Activated CD4-positive, alpha-beta T cell treated with anti-CD3 and anti-CD28 coated beads, Interleukin-2, amount 10 ng/mL, durations not matched to agents 7 days and 5 days (primary cell): ENCODE results near the gene SPTBN2. TPM values are rescaled to one million over a fixed set of nuclear protein-coding genes. Genes with fewer than 3 reads are reported as not detected.

ENCODE experiments used
- CTCF ChIA-PET: fragments of 350-600 bp; sonication (Branson Sonifier 250); formaldehyde crosslinking; loops from one replicate; lab custom pipeline; 2021; ENCODE audit warnings: antibody characterized with exemption; lab: Charles Lee
- POLR2A ChIA-PET: fragments of 350-600 bp; sonication (Branson Sonifier 250); formaldehyde crosslinking; loops from one replicate; lab custom pipeline; 2021; ENCODE audit warnings: antibody characterized with exemption; lab: Charles Lee
- DNase-seq: peaks from one replicate; pipeline ENCODE4 v3.0.0-alpha.2; 2020
- H3K27ac Mint-ChIP-seq: one replicate; pipeline ENCODE4 v1.8.0; 2021; ENCODE audit warnings: mild to moderate bottlenecking, moderate library complexity, mixed read lengths
- H3K27me3 Mint-ChIP-seq: one replicate; pipeline ENCODE4 v1.8.0; 2021; ENCODE audit warnings: mixed read lengths
- H3K36me3 Mint-ChIP-seq: one replicate; pipeline ENCODE4 v1.8.0; 2021; ENCODE audit warnings: low read depth, mixed read lengths
- H3K4me1 Mint-ChIP-seq: one replicate; pipeline ENCODE4 v1.8.0; 2021; ENCODE audit warnings: mixed read lengths
- H3K4me3 Mint-ChIP-seq: one replicate; pipeline ENCODE4 v1.8.0; 2021; ENCODE audit warnings: mild to moderate bottlenecking, moderate library complexity, mixed read lengths
- H3K9me3 Mint-ChIP-seq: one replicate; pipeline ENCODE4 v1.8.0; 2021; ENCODE audit warnings: mixed read lengths
- total RNA-seq, 2 experiments: library from RNA; stranded (reverse); gene quantifications; one replicate each; pipeline ENCODE4 v1.2.3, GENCODE V29; 2021

Gene SPTBN2
- total RNA-seq, 2 experiments from 2014 or later = 0.25 to 0.35 TPM

DNA sequence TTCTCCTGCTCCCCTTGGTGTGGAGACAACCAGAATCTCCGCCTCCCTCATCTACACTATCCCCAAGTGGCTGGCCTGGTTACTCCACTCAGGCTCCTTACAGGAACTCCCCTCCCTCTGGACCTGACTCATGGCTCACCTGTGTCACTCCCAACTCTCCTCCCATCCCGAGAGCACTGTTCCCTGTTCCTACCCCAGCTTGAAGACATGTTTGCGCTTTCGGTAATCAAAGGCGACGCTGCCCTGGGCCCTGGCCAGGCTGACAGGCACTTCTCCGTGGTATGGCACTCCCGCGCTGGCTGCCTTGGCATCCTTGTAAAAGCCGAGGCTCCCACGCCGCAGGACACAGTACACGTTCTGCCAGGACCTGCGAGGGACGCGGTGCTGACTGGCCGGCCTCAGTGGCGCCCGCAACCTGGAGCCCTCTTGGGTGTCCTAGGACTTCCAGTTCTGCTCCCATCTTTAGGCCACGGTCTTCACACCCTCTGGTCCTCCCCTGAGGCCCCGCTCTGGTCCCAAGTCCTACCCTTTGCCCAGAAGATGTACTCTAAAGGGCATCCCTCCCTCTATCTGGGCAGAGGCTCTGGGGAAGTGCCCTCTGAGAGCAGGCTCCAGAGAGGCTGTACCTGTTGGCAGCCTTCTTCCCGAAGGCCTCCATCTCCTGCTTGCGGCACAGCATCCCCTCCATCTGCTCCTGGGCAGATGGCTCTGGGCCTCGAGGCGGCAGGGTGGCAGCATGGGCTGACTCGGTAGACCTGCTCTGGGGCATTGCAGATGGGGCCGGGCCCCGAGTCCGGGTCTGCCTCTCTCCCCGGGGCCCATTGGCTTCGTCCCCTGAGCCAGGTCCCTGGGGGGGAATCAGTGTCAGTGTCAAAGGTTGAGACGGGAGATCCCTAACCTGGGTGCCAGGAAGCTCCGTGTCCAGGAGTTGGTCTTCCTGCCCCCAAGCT, 41.9 kb downstream of the SPTBN2 start:
- ChIA-PET POLR2A (no interaction called here), CTCF (interaction anchor here (0.6 to 1.5 kb wide), 4 partner anchors 9 to 248 kb away, joined by 3 to 5 read pairs (median 3); partner anchors contain the start of genes MRPL11 and RBM4B)
- Mint-ChIP-seq H3K4me3 (no peak overlapping the region), H3K36me3 (no peaks in the 10 kb centered on the region), H3K9me3 (no peaks in the 10 kb centered on the region), H3K27ac (no peak overlapping the region), H3K4me1 (no peaks in the 10 kb centered on the region), H3K27me3 (no peaks in the 10 kb centered on the region)
- DNase-seq = no peak

DNA sequence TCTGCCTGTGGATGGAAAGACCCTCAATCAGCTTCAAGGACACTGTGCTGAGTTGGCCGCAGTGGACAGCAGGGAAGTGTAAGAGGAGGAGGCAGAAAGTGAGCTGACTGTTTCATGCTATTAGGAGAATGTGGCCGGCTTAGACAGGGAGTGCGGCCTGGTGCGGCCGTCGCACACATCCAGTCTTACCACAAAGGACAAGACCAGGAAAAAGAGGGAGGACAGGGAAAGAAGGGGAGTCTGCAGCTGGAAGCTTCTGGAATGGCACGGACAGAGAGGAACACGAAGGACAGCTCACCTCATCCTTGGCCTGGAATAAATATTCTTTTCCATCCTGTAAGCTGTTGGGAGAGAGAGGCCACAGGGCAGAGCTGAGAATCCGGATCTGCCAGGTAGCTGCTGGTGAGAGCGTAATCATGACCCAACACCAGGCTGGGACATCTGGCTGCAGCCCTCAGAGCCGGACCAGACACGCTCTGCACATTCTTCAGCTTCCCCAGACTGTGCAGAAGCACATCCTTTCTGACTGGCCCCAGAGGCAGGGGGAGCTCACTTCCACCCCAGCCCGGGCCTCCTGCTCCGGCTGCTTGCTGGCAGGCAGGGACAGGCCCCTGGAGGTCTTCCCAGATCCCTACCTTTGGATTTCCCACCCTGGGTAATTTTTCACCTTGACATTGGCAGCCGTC, 42.8 kb downstream of the SPTBN2 start:
- no peak overlapping the region for H3K4me3 Mint-ChIP-seq
- no peaks in the 10 kb centered on the region for H3K27me3 Mint-ChIP-seq
- DNase-seq = no peak
- H3K36me3 Mint-ChIP-seq = no peaks in the 10 kb centered on the region
- ChIA-PET POLR2A (interaction anchor here (0.5 to 0.6 kb wide), 2 partner anchors 47 to 118 kb away, joined by 3 read pairs; no protein-coding TSS in a partner anchor), CTCF (interaction anchor here (0.6 to 1.5 kb wide), 4 partner anchors 8 to 247 kb away, joined by 3 to 5 read pairs (median 3); partner anchors contain the start of genes MRPL11 and RBM4B)
- no peaks in the 10 kb centered on the region for H3K9me3 Mint-ChIP-seq
- H3K27ac Mint-ChIP-seq = no peak overlapping the region
- H3K4me1 Mint-ChIP-seq = no peaks in the 10 kb centered on the region

DNA sequence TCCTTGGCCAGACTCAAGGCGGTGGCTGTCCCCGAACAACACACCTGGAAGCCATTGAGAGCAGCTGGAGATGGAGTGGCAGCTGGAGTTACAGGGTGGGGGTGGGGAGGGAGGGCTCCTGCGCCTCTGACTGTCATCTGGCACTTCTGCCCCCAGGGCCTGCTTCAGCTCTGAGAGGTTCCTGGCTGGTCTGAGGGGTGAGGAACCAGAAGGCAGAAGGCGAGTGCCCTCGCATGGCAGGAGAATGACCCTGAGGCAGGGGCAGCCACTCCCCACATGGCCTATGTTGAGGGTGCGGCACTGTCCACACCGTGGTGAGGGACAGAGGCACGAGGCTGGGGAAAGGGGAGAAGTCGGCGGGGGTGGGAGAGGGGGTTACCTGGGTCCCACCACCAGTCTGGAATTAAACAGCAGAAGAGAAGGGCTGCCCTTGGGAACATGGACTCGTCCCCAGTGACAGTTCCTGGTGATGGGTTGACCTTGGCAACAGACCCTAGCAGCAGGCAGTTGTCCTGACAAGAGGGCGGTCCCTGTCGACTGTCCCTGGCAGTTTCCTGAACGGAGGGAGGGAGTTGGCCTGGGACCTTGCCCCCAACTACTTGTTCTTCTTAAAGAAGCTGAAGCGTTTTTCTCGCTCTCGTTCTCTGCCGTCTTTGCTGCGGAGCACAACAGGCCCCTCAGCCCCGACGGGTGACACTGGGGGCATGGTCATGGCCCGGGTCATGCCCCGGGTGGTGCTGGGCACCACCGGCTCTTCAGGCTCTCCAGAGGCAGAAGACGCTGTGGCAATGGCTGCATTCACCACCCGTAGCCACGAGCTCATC, 43.5 kb downstream of the SPTBN2 start:
- DNase-seq = no peak
- H3K27ac Mint-ChIP-seq = no peak overlapping the region
- H3K4me1 Mint-ChIP-seq = no peaks in the 10 kb centered on the region
- H3K36me3 Mint-ChIP-seq = no peaks in the 10 kb centered on the region
- no peaks in the 10 kb centered on the region for H3K27me3 Mint-ChIP-seq
- H3K9me3 Mint-ChIP-seq = no peaks in the 10 kb centered on the region
- CTCF ChIA-PET = interaction anchor here (0.6 to 1.5 kb wide), 5 partner anchors 68 to 297 kb away, joined by 3 read pairs; partner anchors contain the start of gene MRPL11
- POLR2A ChIA-PET = interaction anchor here (0.6 kb wide), 1 partner anchor 118 kb away, joined by 3 read pairs; no protein-coding TSS in a partner anchor
- no peak overlapping the region for H3K4me3 Mint-ChIP-seq

DNA sequence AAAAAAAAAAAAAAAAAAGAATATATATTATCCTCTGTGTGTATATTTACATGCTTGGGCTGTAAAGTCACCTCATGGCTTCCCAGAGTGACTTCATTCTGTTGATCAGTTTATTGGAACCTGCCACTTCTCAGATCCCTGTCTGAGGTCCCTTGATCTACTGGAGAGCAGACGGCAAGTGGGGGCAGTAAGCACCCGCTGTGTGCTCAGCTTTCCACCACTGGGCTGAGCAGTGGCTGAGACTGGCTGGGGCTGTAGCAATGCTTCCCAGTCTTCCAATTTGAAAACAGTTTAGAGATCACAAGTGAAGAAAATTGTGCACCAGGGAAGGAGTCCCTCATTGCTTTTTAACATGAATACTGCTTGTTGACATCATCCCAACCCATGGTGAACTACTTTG, 44.4 kb downstream of the SPTBN2 start:
- no peak for DNase-seq
- POLR2A ChIA-PET = no interaction called here
- Mint-ChIP-seq H3K36me3 (no peaks in the 10 kb centered on the region), H3K27ac (no peak overlapping the region), H3K27me3 (no peaks in the 10 kb centered on the region), H3K4me3 (no peak overlapping the region), H3K9me3 (no peaks in the 10 kb centered on the region), H3K4me1 (no peaks in the 10 kb centered on the region)
- CTCF ChIA-PET = interaction anchor here (0.6 to 1.2 kb wide), 3 partner anchors 115 to 1673 kb away, joined by 3 read pairs; no protein-coding TSS in a partner anchor

DNA sequence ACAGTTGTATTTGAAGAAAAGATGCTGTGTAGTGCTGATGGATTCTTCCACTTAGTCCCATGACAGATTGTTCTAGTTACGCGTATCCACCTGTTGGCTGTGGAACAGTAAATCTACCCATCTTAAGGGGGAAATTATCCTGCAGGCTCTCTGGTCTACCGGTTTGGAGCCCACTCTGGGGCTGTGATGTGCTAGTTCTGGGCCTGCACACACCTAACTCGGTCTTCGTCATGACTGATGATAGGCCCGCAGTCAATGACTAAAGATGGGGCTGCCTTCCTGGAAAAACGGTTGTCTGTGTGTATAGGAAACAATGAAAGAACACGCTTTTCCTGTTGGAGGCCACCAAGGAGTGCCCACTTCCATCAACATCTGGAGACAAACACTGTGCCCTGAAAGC, 45.1 kb downstream of the SPTBN2 start:
- CTCF ChIA-PET = no interaction called here
- no peak for DNase-seq
- no peaks in the 10 kb centered on the region for H3K36me3 Mint-ChIP-seq
- H3K4me1 Mint-ChIP-seq = no peaks in the 10 kb centered on the region
- H3K4me3 Mint-ChIP-seq = no peak overlapping the region
- H3K9me3 Mint-ChIP-seq = no peaks in the 10 kb centered on the region
- no peak overlapping the region for H3K27ac Mint-ChIP-seq
- POLR2A ChIA-PET = no interaction called here
- H3K27me3 Mint-ChIP-seq = no peaks in the 10 kb centered on the region

DNA sequence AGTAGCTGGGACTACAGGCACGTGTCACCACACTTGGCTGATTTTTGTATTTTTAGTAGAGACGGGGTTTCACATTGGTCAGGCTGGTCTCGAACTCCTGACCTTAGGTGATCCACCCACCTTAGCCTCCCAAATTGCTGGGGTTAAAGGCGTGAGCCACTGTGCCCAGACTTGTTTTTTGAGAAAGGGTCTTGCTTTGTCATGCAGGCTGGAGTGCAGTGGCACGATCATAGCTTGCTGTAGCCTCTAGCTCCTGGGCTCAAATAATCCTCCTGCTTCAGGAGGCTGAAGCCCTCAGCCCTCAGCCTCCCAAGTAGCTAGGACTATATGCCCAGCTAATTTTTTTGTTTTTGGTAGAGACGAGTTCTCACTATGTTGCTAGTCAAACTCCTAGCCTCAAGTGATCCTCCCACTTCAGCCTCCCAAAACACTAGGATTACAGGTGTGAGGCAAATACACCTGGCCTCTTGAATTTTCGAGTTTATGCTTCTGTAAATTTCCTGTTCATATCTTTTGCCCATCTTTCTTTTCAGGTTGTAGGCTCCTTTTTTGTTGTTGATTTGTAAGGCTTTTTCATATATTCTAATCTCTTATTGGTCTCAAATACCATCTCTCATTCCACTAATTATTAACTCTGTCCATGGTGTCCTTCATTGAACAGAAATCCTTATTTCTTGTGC, 47.9 kb downstream of the SPTBN2 start:
- H3K27me3 Mint-ChIP-seq = no peaks in the 10 kb centered on the region
- no peak overlapping the region for H3K4me3 Mint-ChIP-seq
- ChIA-PET POLR2A (no interaction called here), CTCF (interaction anchor here (1.2 to 2.5 kb wide), 2 partner anchors 8 to 9 kb away, joined by 4 to 5 read pairs; no protein-coding TSS in a partner anchor)
- no peaks in the 10 kb centered on the region for H3K9me3 Mint-ChIP-seq
- H3K36me3 Mint-ChIP-seq = peaks cover 10% of the 10 kb centered on the region
- H3K27ac Mint-ChIP-seq = no peak overlapping the region
- H3K4me1 Mint-ChIP-seq = peaks cover 22% of the 10 kb centered on the region
- DNase-seq = no peak

DNA sequence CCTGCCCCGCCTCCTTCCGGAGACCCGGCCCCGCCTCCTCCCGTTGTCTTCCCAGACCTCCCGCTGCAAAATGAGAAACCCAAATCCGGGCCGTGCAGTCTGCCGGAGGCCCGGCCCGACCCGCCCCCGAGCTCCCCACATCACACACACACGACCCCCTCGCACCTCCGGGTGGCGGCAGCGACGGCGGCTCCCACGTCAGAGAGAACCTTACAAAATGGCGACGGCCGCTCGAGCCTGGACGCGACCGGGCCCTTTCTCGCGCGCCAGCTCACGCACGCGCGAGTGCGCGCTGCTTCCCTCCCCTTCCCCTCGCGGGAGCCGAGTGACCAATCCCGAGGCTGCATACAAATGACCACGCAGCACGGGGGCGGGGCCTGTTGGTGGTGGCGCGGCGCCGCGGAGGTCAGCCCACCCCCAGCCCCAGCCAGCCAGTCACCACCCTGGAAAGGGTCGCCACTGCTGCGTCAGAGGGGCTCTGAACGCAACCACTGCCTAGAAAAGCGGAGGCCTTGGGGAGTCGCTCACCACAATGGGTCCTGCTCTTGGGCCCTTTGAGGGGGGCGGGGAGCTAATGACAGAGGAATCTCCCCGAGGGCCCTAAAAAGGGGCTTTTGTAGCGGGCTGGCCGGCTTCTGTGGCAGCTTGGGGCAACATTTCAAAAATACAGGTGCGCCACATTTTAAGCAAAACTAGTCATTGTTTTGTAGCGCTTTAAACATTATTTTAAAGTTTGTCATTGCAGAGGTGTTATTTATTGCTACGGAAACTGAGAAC, 51.2 kb downstream of the SPTBN2 start, which contains the start of gene RBM4B:
TSS of gene RBM4B (minus strand) at position 289 of the 777 bp plus-strand sequence. CDS start 808 bp downstream, outside the sequence.
- CTCF ChIA-PET = interaction anchor here (0.8 to 3.8 kb wide), 48 partner anchors 8 to 309 kb away, joined by 3 to 30 read pairs (median 5); partner anchors contain the start of genes BBS1, CCDC87, CCS and MRPL11

DNA sequence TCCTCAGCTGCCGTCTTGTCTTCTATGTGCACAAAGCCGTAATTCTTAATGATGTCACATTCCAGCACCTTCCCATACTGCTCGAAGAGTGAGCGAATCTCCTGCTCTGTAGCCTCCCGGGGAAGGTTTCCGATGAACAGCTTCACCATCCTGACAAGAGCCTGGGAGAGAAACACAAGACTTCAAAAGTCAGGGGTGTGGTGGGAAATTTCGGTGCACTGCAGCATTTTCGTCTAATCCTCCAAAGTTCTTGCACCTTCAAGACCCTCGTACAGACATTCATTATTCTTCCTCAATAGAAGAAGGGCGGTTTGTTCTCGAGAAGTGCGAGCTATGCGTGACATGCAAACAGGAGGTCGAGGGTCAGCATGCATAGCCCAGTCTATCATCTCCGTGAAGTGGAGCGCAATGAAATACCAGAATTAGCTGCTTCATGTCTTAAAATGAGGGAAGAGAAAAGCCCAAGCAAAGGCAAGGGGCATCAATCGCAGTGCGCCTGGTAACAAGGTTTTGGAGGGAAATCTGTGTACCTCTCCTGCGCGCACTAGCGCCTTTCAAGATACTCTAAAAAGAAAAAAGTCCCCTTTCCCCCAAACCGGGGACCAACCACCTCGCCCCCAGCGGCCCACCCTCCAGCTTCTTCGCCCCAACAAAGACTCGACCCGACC, 52.0 kb downstream of the SPTBN2 start:
- H3K27ac Mint-ChIP-seq = peak overlapping the region; percentile 99
- DNase-seq = no peak
- peaks cover 39% of the 10 kb centered on the region for H3K4me1 Mint-ChIP-seq
- H3K36me3 Mint-ChIP-seq = peaks cover 19% of the 10 kb centered on the region
- no peaks in the 10 kb centered on the region for H3K27me3 Mint-ChIP-seq
- no peaks in the 10 kb centered on the region for H3K9me3 Mint-ChIP-seq
- ChIA-PET CTCF (interaction anchor here (1.1 to 3.8 kb wide), 17 partner anchors 9 to 267 kb away, joined by 3 to 30 read pairs (median 6); partner anchors contain the start of genes MRPL11, RBM4, RCE1 and ZDHHC24), POLR2A (interaction anchor here (0.8 kb wide), 1 partner anchor 177 kb away, joined by 3 read pairs; no protein-coding TSS in a partner anchor)
- peak overlapping the region; percentile 93 for H3K4me3 Mint-ChIP-seq

More for the DNA sequence above, 51.2 kb downstream of the SPTBN2 start, which contains the start of gene RBM4B:
- H3K36me3 Mint-ChIP-seq = peaks cover 19% of the 10 kb centered on the region
- peaks cover 38% of the 10 kb centered on the region for H3K4me1 Mint-ChIP-seq
- no peaks in the 10 kb centered on the region for H3K27me3 Mint-ChIP-seq
- POLR2A ChIA-PET = interaction anchor here (0.7 to 1.3 kb wide), 3 partner anchors 61 to 211 kb away, joined by 3 to 4 read pairs (median 3); no protein-coding TSS in a partner anchor
- H3K9me3 Mint-ChIP-seq = no peaks in the 10 kb centered on the region
- H3K27ac Mint-ChIP-seq = peak within 1 kb of the TSS; percentile 99
- DNase-seq = peak; percentile 97
- H3K4me3 Mint-ChIP-seq = peak within 1 kb of the TSS; percentile 93

DNA sequence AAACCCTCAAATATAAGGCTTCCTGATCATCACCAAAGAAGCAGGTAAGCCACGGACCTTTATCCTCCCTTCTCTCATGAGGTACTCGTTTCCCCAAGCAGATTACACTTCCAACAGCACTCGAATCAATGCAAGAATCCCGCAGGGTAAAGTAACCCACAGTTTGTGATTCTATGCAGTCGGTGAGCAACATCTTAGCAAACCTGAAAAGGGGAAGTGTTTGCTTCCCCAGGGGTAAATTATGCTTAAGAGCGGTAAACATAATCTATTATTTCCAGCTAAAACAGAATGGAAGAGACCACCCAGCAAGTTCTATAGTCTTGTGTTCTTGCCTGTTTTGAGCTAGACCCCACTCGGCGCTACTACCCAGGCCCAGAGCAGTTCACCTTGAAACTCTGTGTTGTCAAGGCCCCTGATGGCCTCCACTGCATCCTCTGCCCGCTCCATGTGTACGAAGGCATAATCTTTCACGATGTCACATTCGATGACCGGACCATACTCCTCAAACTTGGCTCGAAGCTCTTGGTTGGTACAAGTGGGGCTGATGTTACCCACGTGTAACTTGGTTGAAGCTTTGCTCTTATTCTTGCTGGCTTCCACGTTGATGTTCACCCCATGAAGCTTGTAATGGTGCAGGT, 52.6 kb downstream of the SPTBN2 start:
- no peak for DNase-seq
- Mint-ChIP-seq H3K4me3 (peak overlapping the region; percentile 93), H3K9me3 (no peaks in the 10 kb centered on the region), H3K36me3 (peaks cover 19% of the 10 kb centered on the region), H3K27me3 (no peaks in the 10 kb centered on the region), H3K4me1 (peaks cover 39% of the 10 kb centered on the region), H3K27ac (peak overlapping the region; percentile 99)
- POLR2A ChIA-PET = no interaction called here
- CTCF ChIA-PET = interaction anchor here (1.1 to 3.8 kb wide), 5 partner anchors 31 to 267 kb away, joined by 4 to 30 read pairs (median 14); partner anchors contain the start of gene RCE1
